HepG2 (cell line): ENCODE measurements around the gene FKBP8. TPM values are rescaled to one million over a fixed set of nuclear protein-coding genes. Genes with fewer than 3 reads are reported as not detected.

Experiments used
- ATF7-NPFF ChIP-seq: sonication (generic); formaldehyde crosslinking; IDR thresholded peaks from 2 replicates; pipeline ENCODE4 v1.8.1; 2023; ENCODE audit warnings: mild to moderate bottlenecking, low read depth, missing genetic modification reagents, moderate library complexity
- HOXD1 ChIP-seq: sonication (generic); formaldehyde crosslinking; IDR thresholded peaks from 2 replicates; pipeline ENCODE4 v1.5.0; 2020; ENCODE audit warnings: missing genetic modification reagents
- KDM4B ChIP-seq: sonication (generic); formaldehyde crosslinking; IDR thresholded peaks from 2 replicates; pipeline ENCODE4 v1.4.0; 2020; ENCODE audit warnings: missing genetic modification reagents
- MED1 ChIP-seq: sonication (generic); formaldehyde crosslinking; IDR thresholded peaks from 2 replicates; pipeline ENCODE4 v1.4.0; 2020; ENCODE audit warnings: missing genetic modification reagents
- MED13 ChIP-seq: sonication (generic); formaldehyde crosslinking; IDR thresholded peaks from 2 replicates; pipeline ENCODE4 v1.5.0; 2020; ENCODE audit warnings: missing genetic modification reagents
- NONO ChIP-seq, 2 experiments: fragments of 450-650 bp in 1 of 2; sonication (generic) in 1 of 2; formaldehyde crosslinking in 1 of 2; IDR thresholded peaks in 1 of 2; conservative IDR thresholded peaks in 1 of 2; 2 replicates each; pipeline versions ENCODE4 v1.6.1 to v1.8.0; 2017 to 2022; ENCODE audit warnings: mild to moderate bottlenecking in 1 of 2, missing genetic modification reagents in 1 of 2, moderate library complexity in 1 of 2
- REL ChIP-seq: sonication (generic); formaldehyde crosslinking; conservative IDR thresholded peaks from 2 replicates; pipeline ENCODE4 v1.8.0; 2022; ENCODE audit warnings: mild to moderate bottlenecking, missing genetic modification reagents, moderate library complexity
- SCMH1 ChIP-seq: sonication (generic); formaldehyde crosslinking; IDR thresholded peaks from 2 replicates; pipeline ENCODE4 v1.9.0; 2021; ENCODE audit warnings: missing genetic modification reagents, mild to moderate bottlenecking, borderline replicate concordance
- TCF7 ChIP-seq: sonication (generic); IDR thresholded peaks from 2 replicates; pipeline ENCODE4 v1.6.1; 2016; ENCODE audit warnings: antibody characterized with exemption, low read depth
- TEAD3 ChIP-seq: optimal IDR thresholded peaks from 2 replicates; pipeline ENCODE3; 2016; ENCODE audit warnings: borderline replicate concordance
- THAP11 ChIP-seq: IDR thresholded peaks from 2 replicates; pipeline ENCODE4 v1.6.1; 2016; ENCODE audit warnings: missing biosample characterization, missing genetic modification reagents
- ZNF3 ChIP-seq: IDR thresholded peaks from 2 replicates; pipeline ENCODE4 v1.7.0; 2017; ENCODE audit warnings: inconsistent platforms
- ZNF558 ChIP-seq: sonication (generic); formaldehyde crosslinking; IDR thresholded peaks from 2 replicates; pipeline ENCODE4 v1.9.0; 2022; ENCODE audit warnings: mild to moderate bottlenecking, missing genetic modification reagents, borderline replicate concordance
- ZNF564 ChIP-seq: sonication (generic); formaldehyde crosslinking; IDR thresholded peaks from 2 replicates; pipeline ENCODE4 v1.8.1; 2023; ENCODE audit warnings: mild to moderate bottlenecking, missing genetic modification reagents
- ZNF629 ChIP-seq: sonication (generic); formaldehyde crosslinking; conservative IDR thresholded peaks from 2 replicates; pipeline ENCODE4 v1.5.0; 2020; ENCODE audit warnings: missing genetic modification reagents
- ZNF773 ChIP-seq: sonication (generic); formaldehyde crosslinking; IDR thresholded peaks from 2 replicates; pipeline ENCODE4 v1.4.0; 2020; ENCODE audit warnings: missing genetic modification reagents, borderline replicate concordance
- polyA plus RNA-seq, 8 experiments: library from polyadenylated mRNA; depleted of rRNA in 3 of 8; stranded (reverse) in 7 of 8; unstranded in 1 of 8; fragments of >200 nt; fragmentation: Illumina TruSeq in 4 of 8; extraction: Trizol in 4 of 8; gene quantifications; 2 replicates each; pipeline versions ENCODE4 v1.2.1 to v1.2.3, GENCODE V29; 2011 to 2016; ENCODE audit warnings: low read depth in 4 of 8, missing spikeins in 1 of 8, mixed read lengths in 1 of 8; ENCODE audit not compliant: insufficient read depth in 1 of 8
- total RNA-seq, 5 experiments: library from RNA; depleted of rRNA; stranded (reverse); fragments of >200 nt; fragmentation: Illumina TruSeq; extraction: Trizol; gene quantifications; 2 replicates each; pipeline ENCODE4 v1.2.3, GENCODE V29; 2016; ENCODE audit warnings: low read depth in 1 of 5
- TF ChIP-seq, protein P1 (sequence below): sonication (generic); formaldehyde crosslinking; IDR thresholded peaks from 2 replicates; pipeline ENCODE4; 2020; ENCODE audit warnings: missing genetic modification reagents, mild to moderate bottlenecking, borderline replicate concordance
- TF ChIP-seq, protein P2 (sequence below): sonication (generic); formaldehyde crosslinking; IDR thresholded peaks from 2 replicates; pipeline ENCODE4 v1.5.0; 2020; ENCODE audit warnings: missing genetic modification reagents, mild to moderate bottlenecking, borderline replicate concordance
- TF ChIP-seq, protein P3 (sequence below): sonication (generic); formaldehyde crosslinking; IDR thresholded peaks from 2 replicates; pipeline ENCODE4 v1.4.0; 2020; ENCODE audit warnings: missing genetic modification reagents
- TF ChIP-seq, protein P4 (sequence below): sonication (generic); formaldehyde crosslinking; IDR thresholded peaks from 2 replicates; pipeline ENCODE4 v1.4.0; 2020; ENCODE audit warnings: missing genetic modification reagents, borderline replicate concordance

The FKBP8 gene
- total and polyA plus RNA-seq, 2 of the 13 experiments (the other 11 are each of a cell fraction or from before 2014, with no cell fraction given), result 81.7 to 93.9 TPM

DNA sequence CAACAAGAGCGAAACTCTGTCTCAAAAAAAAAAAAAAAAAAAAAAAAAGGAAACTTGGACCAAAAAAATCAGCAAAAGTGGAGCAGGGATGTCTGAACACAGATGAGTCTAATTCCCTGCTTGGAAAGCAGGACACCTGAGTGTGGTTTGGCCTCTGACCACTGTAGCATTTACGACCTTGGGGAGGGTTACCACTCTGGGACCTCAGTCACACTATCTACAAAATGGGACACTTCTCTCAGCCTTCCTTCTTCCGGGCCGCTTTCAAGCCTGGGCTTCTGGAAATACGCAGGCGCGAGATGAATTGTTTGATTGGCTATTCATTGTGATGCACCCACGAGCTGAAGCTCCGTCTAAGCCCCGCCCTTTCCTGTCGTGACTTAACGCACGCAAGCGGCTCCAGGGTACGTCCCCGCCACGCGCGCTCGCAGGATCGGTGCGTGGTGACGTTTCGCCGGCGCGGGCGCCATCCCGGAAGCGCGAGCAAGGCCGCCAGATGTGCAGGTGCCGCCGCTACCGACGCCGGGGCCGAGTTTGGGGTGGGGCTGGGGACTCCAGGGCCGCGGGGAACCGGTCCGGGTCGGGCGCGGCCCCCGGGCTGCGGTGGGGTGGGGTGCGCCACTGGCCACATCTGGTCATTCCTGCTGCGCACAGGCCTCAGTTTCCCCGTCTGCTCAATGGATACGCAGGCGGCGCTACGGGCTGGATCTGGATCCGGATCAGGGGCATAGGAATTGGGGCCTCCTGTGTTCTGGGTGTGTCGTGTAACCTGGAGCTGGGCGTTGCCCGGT lies 14.2 kb upstream of the FKBP8 start, which contains the start of gene KXD1 (continued):
- TF ChIP-seq, protein P1, sequence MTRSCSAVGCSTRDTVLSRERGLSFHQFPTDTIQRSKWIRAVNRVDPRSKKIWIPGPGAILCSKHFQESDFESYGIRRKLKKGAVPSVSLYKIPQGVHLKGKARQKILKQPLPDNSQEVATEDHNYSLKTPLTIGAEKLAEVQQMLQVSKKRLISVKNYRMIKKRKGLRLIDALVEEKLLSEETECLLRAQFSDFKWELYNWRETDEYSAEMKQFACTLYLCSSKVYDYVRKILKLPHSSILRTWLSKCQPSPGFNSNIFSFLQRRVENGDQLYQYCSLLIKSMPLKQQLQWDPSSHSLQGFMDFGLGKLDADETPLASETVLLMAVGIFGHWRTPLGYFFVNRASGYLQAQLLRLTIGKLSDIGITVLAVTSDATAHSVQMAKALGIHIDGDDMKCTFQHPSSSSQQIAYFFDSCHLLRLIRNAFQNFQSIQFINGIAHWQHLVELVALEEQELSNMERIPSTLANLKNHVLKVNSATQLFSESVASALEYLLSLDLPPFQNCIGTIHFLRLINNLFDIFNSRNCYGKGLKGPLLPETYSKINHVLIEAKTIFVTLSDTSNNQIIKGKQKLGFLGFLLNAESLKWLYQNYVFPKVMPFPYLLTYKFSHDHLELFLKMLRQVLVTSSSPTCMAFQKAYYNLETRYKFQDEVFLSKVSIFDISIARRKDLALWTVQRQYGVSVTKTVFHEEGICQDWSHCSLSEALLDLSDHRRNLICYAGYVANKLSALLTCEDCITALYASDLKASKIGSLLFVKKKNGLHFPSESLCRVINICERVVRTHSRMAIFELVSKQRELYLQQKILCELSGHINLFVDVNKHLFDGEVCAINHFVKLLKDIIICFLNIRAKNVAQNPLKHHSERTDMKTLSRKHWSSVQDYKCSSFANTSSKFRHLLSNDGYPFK (CRISPR knock-in tag), result no peak
- TF ChIP-seq, protein P2, sequence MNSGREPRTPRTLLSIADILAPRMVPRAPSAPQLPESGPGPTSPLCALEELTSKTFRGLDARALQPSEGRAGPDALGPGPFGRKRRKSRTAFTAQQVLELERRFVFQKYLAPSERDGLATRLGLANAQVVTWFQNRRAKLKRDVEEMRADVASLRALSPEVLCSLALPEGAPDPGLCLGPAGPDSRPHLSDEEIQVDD (CRISPR knock-in tag), result no peak
- TF ChIP-seq TEAD3 (CRISPR knock-in tag) (no peak), ZNF773 (CRISPR knock-in tag) (no peak), MED13 (0 out of 2 replicates have a peak, but pooled peaks have one; percentile 57), THAP11 (CRISPR knock-in tag) (peak; percentile 87), SCMH1 (no peak), ZNF629 (CRISPR knock-in tag) (peak; percentile 100), NONO (IDR thresholded peaks at IDR 0.05) (no peak), NONO (CRISPR knock-in tag; conservative IDR thresholded peaks at IDR 0.05) (peak; percentile 84), HOXD1 (CRISPR knock-in tag) (no peak), MED1 (CRISPR knock-in tag) (peak; percentile 64), ZNF564 (CRISPR knock-in tag) (no peak), ZNF3 (peak; percentile 42; the same call in 1 of the 2 replicates), ZNF558 (CRISPR knock-in tag) (no peak), REL (CRISPR knock-in tag) (no peak), KDM4B (no peak; the same call in 1 of the 2 replicates), ATF7-NPFF (CRISPR knock-in tag) (no peak), TCF7 (no peak)
- TF ChIP-seq, protein P3, sequence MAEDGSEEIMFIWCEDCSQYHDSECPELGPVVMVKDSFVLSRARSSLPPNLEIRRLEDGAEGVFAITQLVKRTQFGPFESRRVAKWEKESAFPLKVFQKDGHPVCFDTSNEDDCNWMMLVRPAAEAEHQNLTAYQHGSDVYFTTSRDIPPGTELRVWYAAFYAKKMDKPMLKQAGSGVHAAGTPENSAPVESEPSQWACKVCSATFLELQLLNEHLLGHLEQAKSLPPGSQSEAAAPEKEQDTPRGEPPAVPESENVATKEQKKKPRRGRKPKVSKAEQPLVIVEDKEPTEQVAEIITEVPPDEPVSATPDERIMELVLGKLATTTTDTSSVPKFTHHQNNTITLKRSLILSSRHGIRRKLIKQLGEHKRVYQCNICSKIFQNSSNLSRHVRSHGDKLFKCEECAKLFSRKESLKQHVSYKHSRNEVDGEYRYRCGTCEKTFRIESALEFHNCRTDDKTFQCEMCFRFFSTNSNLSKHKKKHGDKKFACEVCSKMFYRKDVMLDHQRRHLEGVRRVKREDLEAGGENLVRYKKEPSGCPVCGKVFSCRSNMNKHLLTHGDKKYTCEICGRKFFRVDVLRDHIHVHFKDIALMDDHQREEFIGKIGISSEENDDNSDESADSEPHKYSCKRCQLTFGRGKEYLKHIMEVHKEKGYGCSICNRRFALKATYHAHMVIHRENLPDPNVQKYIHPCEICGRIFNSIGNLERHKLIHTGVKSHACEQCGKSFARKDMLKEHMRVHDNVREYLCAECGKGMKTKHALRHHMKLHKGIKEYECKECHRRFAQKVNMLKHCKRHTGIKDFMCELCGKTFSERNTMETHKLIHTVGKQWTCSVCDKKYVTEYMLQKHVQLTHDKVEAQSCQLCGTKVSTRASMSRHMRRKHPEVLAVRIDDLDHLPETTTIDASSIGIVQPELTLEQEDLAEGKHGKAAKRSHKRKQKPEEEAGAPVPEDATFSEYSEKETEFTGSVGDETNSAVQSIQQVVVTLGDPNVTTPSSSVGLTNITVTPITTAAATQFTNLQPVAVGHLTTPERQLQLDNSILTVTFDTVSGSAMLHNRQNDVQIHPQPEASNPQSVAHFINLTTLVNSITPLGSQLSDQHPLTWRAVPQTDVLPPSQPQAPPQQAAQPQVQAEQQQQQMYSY, result no peak
- TF ChIP-seq, protein P4, sequence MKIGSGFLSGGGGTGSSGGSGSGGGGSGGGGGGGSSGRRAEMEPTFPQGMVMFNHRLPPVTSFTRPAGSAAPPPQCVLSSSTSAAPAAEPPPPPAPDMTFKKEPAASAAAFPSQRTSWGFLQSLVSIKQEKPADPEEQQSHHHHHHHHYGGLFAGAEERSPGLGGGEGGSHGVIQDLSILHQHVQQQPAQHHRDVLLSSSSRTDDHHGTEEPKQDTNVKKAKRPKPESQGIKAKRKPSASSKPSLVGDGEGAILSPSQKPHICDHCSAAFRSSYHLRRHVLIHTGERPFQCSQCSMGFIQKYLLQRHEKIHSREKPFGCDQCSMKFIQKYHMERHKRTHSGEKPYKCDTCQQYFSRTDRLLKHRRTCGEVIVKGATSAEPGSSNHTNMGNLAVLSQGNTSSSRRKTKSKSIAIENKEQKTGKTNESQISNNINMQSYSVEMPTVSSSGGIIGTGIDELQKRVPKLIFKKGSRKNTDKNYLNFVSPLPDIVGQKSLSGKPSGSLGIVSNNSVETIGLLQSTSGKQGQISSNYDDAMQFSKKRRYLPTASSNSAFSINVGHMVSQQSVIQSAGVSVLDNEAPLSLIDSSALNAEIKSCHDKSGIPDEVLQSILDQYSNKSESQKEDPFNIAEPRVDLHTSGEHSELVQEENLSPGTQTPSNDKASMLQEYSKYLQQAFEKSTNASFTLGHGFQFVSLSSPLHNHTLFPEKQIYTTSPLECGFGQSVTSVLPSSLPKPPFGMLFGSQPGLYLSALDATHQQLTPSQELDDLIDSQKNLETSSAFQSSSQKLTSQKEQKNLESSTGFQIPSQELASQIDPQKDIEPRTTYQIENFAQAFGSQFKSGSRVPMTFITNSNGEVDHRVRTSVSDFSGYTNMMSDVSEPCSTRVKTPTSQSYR (CRISPR knock-in tag), result no peak
